ENCODE measurements around the gene COA8.
A peak's percentile ranks its signal among the peaks of the same experiment; 100 is the strongest.
"Not testable (repeated sequence)": the region's sequence is repeated elsewhere in the genome, so short reads cannot be mapped to it uniquely, and the experiment has no call there.

Gene COA8

GRCh38 chr14:103562429-103563225, at the start of gene COA8, which contains the start of gene BAG5:
Gene COA8 (plus strand): TSS chr14:103562960. CDS start chr14:103563002, 42 bp downstream.
Gene BAG5 (minus strand): TSS chr14:103562657. CDS start chr14:103561164, 1,493 bp downstream.
- DNase-seq, result peak in 1 of 2 experiments; percentile 21

GRCh38 chr14:103514596-103515421, 48.0 kb upstream of the COA8 start:
- DNase-seq, result no peak

GRCh38 chr14:103516426-103517173, 46.2 kb upstream of the COA8 start:
- DNase-seq, result no peak

- no peak for DNase-seq
These were observed 45.6 kb upstream of the COA8 start for GRCh38 chr14:103517174-103517566.

- DNase-seq, result no peak
These were observed 44.9 kb upstream of the COA8 start for GRCh38 chr14:103517721-103518421.

GRCh38 chr14:103518422-103519042, 44.2 kb upstream of the COA8 start:
- no peak for DNase-seq

GRCh38 chr14:103519043-103519836, 43.5 kb upstream of the COA8 start:
- no peak for DNase-seq

- DNase-seq, result no peak
These were observed 42.9 kb upstream of the COA8 start for GRCh38 chr14:103519837-103520212.

GRCh38 chr14:103520269-103520656, 42.5 kb upstream of the COA8 start:
- DNase-seq, result no peak

- no peak for DNase-seq
These were observed 41.9 kb upstream of the COA8 start for GRCh38 chr14:103520657-103521437.

GRCh38 chr14:103521438-103521950, 41.3 kb upstream of the COA8 start:
- DNase-seq, result no peak

GRCh38 chr14:103521951-103522563, 40.7 kb upstream of the COA8 start:
- no peak for DNase-seq

- DNase-seq, result no peak
These were observed 39.8 kb upstream of the COA8 start, which contains the start of gene CKB for GRCh38 chr14:103522649-103523574. Gene CKB (minus strand): TSS chr14:103522830. CDS start chr14:103522493, 337 bp downstream.

- DNase-seq, result no peak
These were observed 39.2 kb upstream of the COA8 start for GRCh38 chr14:103523575-103523954.

GRCh38 chr14:103524002-103524935, 38.5 kb upstream of the COA8 start:
- DNase-seq, result no peak

- DNase-seq, result not testable (repeated sequence)
These were observed 37.1 kb upstream of the COA8 start for GRCh38 chr14:103525430-103526246.
